D721Med (cell line): ENCODE data around the gene GNAL.

ENCODE experiments used
- DNase-seq: peaks from one replicate; pipeline ENCODE4 v3.0.0; 2011; ENCODE audit warnings: low spot score; ENCODE audit not compliant: insufficient read length
- FAIRE-seq: peaks from 2 replicates; lab custom pipeline; 2011; peaks lifted over from hg19 to GRCh38; lab: Jason Lieb, UNC
- CTCF ChIP-seq: IDR thresholded peaks from 2 replicates; pipeline ENCODE4 v1.5.1; 2012; ENCODE audit warnings: mild to moderate bottlenecking, control low read depth; ENCODE audit not compliant: insufficient read depth; ENCODE audit errors: missing control alignments

The GNAL gene

GRCh38 chr18:11664286-11664685 is 24.8 kb upstream of the GNAL start:
- FAIRE-seq = no peak
- DNase-seq = no peak
- TF ChIP-seq CTCF = no peak

GRCh38 chr18:11665146-11665545 is 23.9 kb upstream of the GNAL start:
- FAIRE-seq (no peak), DNase-seq (no peak)
- no peak for TF ChIP-seq CTCF

- TF ChIP-seq CTCF = no peak
- DNase-seq (no peak), FAIRE-seq (no peak)
Measured at GRCh38 chr18:11665587-11665986, 23.5 kb upstream of the GNAL start.

GRCh38 chr18:11666176-11666575 is 22.9 kb upstream of the GNAL start:
- DNase-seq (no peak), FAIRE-seq (no peak)

GRCh38 chr18:11666831-11667230 is 22.2 kb upstream of the GNAL start:
- DNase-seq (no peak), FAIRE-seq (no peak)
- TF ChIP-seq CTCF = no peak

More at GRCh38 chr18:11666176-11666575, 22.9 kb upstream of the GNAL start:
- no peak for TF ChIP-seq CTCF

- FAIRE-seq (no peak), DNase-seq (no peak)
- TF ChIP-seq CTCF = no peak
Measured at GRCh38 chr18:11667578-11667977, 21.5 kb upstream of the GNAL start.

- DNase-seq (no peak), FAIRE-seq (no peak)
- no peak for TF ChIP-seq CTCF
Measured at GRCh38 chr18:11668441-11669169, 20.5 kb upstream of the GNAL start.
